T-helper 2 cell treated with Interferon-gamma antibody and Interleukin-4, amounts not matched to agents 5 μg/mL and 100 μg/mL, for 36 hours (primary cell): ENCODE data around the gene PLAAT4.
"Not testable (repeated sequence)": the region's sequence is repeated elsewhere in the genome, so short reads cannot be mapped to it uniquely, and the experiment has no call there.

ENCODE experiments used
- DNase-seq: peaks from one replicate; pipeline ENCODE4 v3.0.0; 2021; ENCODE audit warnings: low spot score
- H3K27ac Mint-ChIP-seq: one replicate; pipeline ENCODE4 v1.8.0; 2021; ENCODE audit warnings: mild to moderate bottlenecking, mixed read lengths
- H3K27me3 Mint-ChIP-seq: one replicate; pipeline ENCODE4 v1.8.0; 2021; ENCODE audit warnings: low read depth, mixed read lengths
- H3K36me3 Mint-ChIP-seq: one replicate; pipeline ENCODE4 v1.8.0; 2021; ENCODE audit warnings: low read depth, mixed read lengths
- H3K4me1 Mint-ChIP-seq: one replicate; pipeline ENCODE4 v1.8.0; 2021; ENCODE audit warnings: low read depth, mixed read lengths
- H3K4me3 Mint-ChIP-seq: one replicate; pipeline ENCODE4 v1.8.0; 2022; ENCODE audit warnings: mild to moderate bottlenecking, moderate library complexity, mixed read lengths
- H3K9me3 Mint-ChIP-seq: one replicate; pipeline ENCODE4 v1.8.0; 2021; ENCODE audit warnings: mixed read lengths

Gene PLAAT4

GRCh38 chr11:63581224-63581623 lies 44.6 kb downstream of the PLAAT4 start:
- not testable (repeated sequence) for DNase-seq

GRCh38 chr11:63583357-63583677 lies 46.7 kb downstream of the PLAAT4 start:
- H3K36me3 Mint-ChIP-seq, result peaks cover 9% of the 10 kb centered on the region
- peaks cover 23% of the 10 kb centered on the region for H3K9me3 Mint-ChIP-seq
- DNase-seq, result no peak
- H3K27ac Mint-ChIP-seq, result no peak overlapping the region
- peaks cover 12% of the 10 kb centered on the region for H3K4me1 Mint-ChIP-seq
- peaks cover 3% of the 10 kb centered on the region for H3K27me3 Mint-ChIP-seq
- no peak overlapping the region for H3K4me3 Mint-ChIP-seq

More at GRCh38 chr11:63581224-63581623, 44.6 kb downstream of the PLAAT4 start:
- Mint-ChIP-seq H3K4me1 (peaks cover 12% of the 10 kb centered on the region), H3K9me3 (peaks cover 23% of the 10 kb centered on the region)
- H3K27ac Mint-ChIP-seq, H3K4me3 Mint-ChIP-seq, H3K27me3 Mint-ChIP-seq, H3K36me3 Mint-ChIP-seq: not testable (repeated sequence)

GRCh38 chr11:63586451-63587166 lies 50.0 kb downstream of the PLAAT4 start:
- H3K9me3 Mint-ChIP-seq, result peaks cover 10% of the 10 kb centered on the region
- DNase-seq, result no peak
- no peak overlapping the region for H3K27ac Mint-ChIP-seq
- H3K4me3 Mint-ChIP-seq, result no peak overlapping the region
- peaks cover 4% of the 10 kb centered on the region for H3K27me3 Mint-ChIP-seq
- H3K4me1 Mint-ChIP-seq, result peaks cover 12% of the 10 kb centered on the region
- H3K36me3 Mint-ChIP-seq, result peaks cover 4% of the 10 kb centered on the region

DNA sequence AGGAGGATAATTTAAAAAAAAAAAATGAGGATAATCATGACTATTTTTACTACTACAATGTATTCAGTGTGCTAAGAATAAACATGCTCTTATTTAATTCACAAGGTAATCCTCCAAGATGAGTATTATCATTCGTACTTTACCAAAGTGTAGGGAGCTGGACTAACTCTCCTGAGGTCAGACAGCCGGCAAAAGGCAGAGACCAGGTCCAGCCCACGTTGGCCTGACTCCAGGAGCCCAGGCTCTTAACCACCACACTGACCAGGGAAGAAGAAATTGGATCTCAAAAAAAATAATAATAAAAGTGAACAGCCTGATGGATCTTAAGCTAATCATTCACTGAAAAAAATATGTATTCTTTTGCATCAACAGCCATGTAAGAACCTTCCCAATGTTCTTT lies 52.4 kb downstream of the PLAAT4 start:
- Mint-ChIP-seq H3K4me1 (no peaks in the 10 kb centered on the region), H3K9me3 (no peaks in the 10 kb centered on the region), H3K27ac (no peak overlapping the region), H3K4me3 (no peak overlapping the region), H3K36me3 (no peaks in the 10 kb centered on the region), H3K27me3 (peaks cover 4% of the 10 kb centered on the region)
- no peak for DNase-seq

- no peak for DNase-seq
- H3K9me3 Mint-ChIP-seq, result no peaks in the 10 kb centered on the region
- H3K27ac Mint-ChIP-seq, result no peak overlapping the region
- H3K4me1 Mint-ChIP-seq, result no peaks in the 10 kb centered on the region
- H3K36me3 Mint-ChIP-seq, result no peaks in the 10 kb centered on the region
- H3K4me3 Mint-ChIP-seq, result no peak overlapping the region
- H3K27me3 Mint-ChIP-seq, result peaks cover 4% of the 10 kb centered on the region
These were observed 53.6 kb downstream of the PLAAT4 start for GRCh38 chr11:63590024-63590788.

DNA sequence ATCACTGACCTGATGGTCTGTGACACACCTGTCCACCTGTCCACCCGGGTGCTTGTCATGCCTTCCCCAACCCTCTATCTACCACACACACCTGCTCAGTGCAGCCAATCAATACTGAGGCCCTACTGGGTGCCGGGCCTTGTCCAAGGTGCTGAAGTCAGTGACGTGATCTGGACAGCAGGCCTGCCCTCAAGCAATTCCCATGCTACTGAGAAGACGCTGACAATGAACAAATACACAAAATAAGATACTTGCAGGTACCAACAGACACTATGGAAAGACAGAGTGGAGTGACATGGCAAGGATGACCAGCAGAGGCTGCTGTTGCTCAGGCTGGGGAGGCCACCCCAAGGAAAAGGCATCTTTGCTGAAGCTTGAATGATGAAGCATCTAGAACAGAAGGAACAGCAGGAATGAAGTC lies 56.4 kb downstream of the PLAAT4 start:
- peaks cover 2% of the 10 kb centered on the region for H3K27me3 Mint-ChIP-seq
- no peak overlapping the region for H3K27ac Mint-ChIP-seq
- no peak for DNase-seq
- H3K36me3 Mint-ChIP-seq, result no peaks in the 10 kb centered on the region
- H3K4me3 Mint-ChIP-seq, result no peak overlapping the region
- H3K4me1 Mint-ChIP-seq, result no peaks in the 10 kb centered on the region
- H3K9me3 Mint-ChIP-seq, result no peaks in the 10 kb centered on the region

- Mint-ChIP-seq H3K4me3 (no peak overlapping the region), H3K36me3 (no peaks in the 10 kb centered on the region), H3K9me3 (no peaks in the 10 kb centered on the region), H3K4me1 (no peaks in the 10 kb centered on the region), H3K27ac (no peak overlapping the region), H3K27me3 (no peaks in the 10 kb centered on the region)
- no peak for DNase-seq
These were observed 58.7 kb downstream of the PLAAT4 start for GRCh38 chr11:63595296-63595695.
